Esophagus mucosa (tissue), 1 donor: ENCODE results near the gene ST6GALNAC6. TPM values are rescaled to one million over a fixed set of nuclear protein-coding genes. Genes with fewer than 3 reads are reported as not detected.
"Not testable (repeated sequence)": the region's sequence is repeated elsewhere in the genome, so short reads cannot be mapped to it uniquely, and the experiment has no call there.

Experiments used
- ATAC-seq: fragments of 200-7000 bp; cut with Tn5 transposase; one replicate; pipeline ENCODE4 v1.9.1; 2020
- total RNA-seq: library from RNA; stranded (reverse); gene quantifications from one replicate; pipeline ENCODE4 v1.2.4, GENCODE V29; 2023
- donor health status: DM: yes; HTN: yes; CAD: no.

The ST6GALNAC6 gene
- total RNA-seq, 1 donor from 2014 or later, result 13.0 TPM

DNA sequence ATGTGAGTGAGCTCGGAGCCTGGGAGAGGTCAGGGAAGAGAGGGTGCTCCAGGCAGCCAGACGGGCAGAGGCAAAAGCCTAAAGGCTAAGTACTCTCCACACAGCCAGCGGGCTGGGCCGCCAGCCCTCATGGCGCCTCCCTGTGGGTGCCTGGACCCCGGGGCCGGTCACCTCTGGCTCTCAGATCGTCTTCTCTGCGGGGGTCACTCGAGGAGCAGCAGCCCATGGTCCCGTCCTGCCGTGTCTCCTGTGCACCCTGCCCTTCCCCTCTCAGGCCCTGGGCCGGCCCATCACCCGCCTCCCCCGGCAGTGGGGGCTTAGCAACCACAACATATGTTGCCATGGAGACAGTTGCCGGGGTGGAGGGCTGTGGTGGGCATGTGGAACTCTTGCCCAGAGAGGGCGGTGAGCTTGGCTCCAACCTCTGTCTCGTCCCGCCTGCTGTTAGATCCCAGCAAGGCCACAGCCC is 26.1 kb downstream of the ST6GALNAC6 start:
- no peak for ATAC-seq

DNA sequence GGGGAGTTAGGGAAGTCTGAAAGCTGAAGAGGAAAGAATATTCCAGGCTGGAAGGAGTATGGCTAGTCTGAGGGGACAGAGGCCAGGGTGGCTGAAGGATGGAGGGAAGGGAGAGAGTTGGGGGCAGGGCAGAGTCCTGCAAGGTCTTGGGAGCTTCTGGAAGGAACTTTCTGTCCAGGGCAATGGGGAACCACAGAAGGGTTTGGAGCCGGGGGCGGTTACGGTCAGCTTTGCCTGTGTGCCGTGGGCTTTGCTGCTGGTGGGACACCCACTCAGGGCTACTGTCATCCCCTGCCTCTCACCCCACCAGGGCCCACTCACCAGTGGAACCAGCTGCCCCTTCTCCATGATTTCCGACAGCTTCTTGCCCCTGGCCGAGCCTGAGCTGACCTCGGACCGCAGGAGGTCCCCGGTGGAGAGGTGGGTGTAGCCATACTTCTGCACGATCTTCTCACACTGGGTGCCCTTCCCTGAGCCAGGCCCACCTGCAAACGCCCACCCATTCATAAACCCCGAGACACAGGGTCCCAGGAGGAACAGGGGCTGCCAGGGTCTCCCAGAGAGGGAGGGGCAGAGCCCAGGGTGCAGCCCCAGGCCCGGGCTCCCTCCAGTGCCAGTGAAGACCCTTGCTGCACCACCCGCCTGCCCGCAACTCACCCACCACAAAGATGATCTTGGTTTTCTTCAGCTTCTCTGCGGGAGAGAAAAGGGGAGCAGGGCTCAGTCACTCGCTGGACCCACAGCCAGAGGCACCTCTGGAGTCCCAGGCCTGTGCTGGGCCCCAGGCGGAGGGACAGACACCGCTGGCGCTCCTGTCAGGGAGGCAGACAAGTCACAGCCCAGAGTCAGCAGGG is 26.8 kb downstream of the ST6GALNAC6 start:
- no peak for ATAC-seq

DNA sequence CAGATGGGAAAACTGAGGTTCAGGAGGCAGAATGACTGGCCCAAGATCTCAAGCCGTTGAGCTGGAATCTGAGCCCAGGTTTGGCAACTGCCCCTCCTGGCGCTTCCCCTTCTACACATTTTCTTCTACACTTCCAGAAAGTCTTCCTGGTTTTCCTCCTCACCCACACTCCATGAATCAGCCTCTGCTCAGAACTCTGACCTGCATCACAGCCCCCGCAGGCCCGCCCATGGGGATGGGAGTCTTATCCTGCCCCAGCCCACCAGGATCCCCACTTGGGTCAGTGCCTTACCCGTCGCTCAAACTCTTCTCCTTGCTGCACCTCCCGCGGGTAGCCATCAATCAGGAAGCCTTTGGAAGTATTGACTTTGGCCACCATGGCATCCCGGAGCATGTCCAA is 27.9 kb downstream of the ST6GALNAC6 start:
- no peak for ATAC-seq

DNA sequence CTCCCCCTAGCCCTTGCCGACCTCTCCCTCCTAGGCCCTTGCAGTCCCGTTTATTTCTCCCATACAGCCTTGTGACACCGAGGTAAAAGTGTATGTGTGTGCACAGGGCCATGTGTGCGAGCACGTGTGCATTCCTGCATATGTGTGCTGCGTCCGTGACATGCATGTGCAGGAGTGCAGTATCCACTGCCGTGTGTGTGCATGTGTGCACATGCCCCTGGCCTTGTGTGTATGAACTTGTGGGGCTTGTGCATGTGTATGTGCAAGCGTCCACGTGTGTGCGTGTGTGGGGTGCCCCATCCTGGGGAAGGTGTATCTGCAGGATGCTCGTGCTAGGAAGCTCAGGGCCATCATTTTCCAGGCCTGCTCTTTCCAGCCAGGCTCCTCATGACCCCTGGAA is 28.5 kb downstream of the ST6GALNAC6 start:
- no peak for ATAC-seq

DNA sequence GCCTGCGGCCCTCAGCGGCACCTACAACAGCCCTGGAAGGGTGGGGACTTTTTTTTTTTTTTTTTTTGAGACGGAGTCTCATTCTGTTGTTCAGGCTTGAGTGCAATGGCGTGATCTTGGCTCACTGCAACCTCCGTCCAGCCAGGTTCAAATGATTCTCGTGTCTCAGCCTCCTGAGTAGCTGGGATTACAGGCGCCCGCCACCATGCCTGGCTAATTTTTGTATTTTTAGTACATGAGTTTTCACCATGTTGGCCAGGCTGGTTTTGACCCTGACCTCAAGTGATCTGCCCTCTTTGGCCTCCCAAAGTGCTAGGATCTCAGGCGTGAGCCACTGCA is 29.3 kb downstream of the ST6GALNAC6 start:
- not testable (repeated sequence) for ATAC-seq

DNA sequence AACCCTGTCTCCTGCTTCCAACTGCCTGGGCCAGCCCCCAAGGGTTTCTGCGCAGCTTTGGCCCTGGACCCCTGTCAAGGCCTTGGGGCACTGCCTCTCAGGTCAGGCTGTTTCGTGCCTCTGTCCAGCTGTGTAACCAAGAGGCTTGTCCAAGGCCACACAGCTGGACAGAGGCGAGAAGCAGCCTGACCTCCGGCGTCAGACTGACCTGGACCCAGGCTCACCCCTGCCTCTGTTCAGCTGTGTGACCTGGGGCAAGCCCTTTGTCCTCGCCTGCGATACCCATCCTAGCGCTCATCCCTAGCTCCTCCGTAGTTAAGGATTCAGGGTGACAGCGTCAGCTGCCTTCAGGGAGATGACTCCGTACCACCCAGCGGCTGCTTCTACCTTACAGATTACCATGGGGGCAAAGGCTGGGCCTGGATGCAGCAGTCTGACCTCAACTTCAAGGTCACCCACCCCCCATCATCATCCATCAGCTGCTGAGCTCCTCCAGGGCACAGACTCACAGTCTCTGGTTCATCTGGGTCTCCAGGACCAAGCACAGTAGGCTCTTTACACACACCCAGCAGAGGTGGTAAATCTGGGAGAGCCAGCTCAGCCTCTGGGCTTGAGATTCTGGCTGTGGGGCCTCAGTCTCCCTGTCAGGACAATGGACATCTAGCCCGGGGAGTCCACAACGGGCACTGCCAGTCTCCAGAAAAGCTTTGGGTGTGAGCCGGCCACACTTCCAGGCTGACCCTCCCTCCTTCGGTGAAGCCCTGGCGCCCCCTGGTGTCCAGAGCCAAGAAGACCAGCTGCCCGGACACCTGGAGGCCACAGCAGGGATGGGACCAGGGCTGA is 29.9 kb downstream of the ST6GALNAC6 start:
- ATAC-seq, result peak; percentile 72

DNA sequence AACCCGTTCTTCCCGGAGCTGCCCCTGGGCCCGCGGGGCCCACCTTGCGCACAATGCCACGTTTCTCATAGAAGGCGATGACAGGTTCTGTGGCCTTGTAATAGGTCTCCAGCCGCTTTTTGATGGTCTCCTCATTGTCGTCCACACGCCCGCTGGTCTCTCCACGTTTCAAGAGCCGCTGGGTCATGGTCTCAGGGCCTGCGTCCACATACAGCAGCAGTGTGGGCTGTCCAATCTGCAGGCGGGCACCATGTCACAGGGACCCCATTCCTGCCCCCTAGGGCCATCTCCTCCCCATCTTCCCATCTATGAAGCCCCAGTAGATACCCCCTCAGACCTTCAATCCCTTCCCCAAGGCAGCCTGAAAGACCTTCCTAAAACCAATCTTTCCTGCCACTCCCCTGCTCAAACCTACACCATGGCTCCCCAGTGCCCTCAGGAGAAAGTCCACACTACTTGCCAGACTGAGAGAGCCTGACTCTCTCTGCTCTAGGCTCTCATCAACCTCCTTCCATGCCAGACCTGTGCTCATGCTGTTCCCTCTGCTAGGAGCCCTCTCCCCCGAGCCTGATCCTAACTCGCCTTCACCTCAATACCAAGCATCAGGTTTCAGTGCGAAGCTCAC is 31.0 kb downstream of the ST6GALNAC6 start:
- no peak for ATAC-seq

DNA sequence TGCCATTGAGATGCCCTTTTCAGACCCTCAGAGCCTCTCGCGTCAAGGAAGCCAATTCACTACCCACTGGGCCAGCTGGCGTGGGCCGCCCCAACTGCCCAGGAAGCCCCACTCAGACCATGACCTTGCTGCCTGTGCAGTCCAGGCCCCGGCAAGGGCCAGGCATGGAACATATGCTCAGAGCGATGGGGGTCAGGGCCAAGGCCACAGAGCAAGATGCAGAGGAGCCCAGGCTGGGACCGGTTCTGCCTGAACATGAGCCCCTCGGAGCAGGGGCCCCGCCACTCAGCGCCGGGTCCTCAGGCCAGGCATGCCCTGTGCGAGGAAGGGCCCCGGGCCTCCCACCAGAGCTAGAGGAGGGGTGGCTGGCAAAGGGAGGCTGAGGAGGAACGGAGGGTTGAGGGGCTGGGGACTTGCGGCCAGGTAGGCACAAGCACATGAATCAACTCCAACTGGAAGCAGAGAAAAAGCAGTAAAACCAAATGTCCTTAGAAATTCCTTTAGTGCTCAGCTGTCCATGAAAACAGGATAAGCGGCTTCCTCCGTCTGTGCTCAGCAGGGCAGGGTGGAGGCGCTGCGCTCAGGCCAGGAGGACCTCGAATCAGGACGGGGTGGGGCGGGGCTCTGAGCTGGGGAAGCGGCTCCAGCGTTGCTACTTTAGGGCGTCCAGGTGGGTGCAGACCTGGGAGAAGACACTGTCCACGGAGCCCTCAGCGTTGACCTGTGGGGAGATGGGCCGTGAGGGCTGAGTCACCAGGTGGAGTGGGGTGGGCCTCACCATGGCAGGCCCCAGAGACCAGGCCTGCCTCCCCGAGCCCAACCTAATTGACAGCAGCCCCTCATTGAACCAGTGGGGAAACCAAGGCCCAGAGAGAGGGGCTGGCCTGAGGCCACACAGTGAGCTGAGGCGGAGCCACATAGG is 31.8 kb downstream of the ST6GALNAC6 start:
- peak; percentile 7 for ATAC-seq

DNA sequence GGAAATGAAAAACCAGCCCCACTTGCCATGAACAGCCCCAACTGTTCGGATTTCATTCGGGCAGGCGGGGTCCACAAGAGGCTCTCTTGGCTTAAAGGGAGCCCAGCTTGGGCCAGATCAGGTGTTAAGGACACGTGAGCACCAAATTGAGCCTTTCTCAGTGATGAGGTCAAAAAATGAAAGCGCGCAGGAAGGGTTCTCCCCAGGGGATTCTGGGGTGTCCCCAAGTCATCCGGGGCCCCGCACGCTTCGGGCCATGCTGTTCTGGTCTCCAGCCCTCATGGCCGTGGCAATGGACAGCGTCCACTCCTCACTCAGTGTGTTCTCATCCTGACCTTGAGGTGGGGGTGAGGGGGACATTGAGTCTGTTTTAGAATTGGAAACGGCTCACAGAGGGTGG is 32.9 kb downstream of the ST6GALNAC6 start:
- ATAC-seq, result no peak

DNA sequence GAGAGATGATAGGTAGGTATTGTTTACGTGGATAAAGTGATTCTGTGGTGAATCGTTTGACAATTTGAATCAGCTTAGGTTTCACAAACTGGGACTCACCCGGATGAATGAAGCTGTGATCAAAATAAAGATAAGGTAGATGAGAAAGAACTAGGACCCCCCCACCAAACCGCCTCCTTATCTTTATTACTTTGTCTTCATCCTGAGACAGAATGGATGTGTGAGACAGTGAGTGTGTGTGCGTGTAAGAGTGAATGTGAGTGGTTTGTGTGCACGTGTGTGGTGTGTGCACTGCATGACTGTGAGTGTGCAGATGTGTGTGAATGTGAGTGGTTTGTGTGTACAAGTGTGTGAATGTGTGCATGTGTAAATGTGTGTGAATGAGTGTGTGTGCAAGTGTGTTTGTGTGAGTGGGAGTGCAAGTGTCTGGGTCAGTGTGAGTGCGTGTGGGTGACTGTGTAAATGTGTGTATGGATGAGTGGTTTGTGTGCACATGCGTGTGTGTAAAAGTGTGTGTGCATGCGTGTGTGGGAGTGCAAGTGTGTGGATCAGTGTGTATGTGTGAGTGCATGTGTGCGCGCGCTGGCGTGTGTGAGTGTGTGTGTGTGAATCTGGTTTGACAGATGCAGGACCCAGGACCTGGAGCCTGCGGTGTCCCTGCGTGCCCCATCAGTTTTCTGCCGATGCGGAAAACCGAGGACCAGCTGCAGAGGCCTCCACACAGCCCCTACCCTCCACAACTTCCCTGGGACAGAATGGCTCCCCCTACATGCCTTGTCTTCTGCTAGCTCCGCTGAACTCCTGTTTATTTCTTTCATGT is 33.5 kb downstream of the ST6GALNAC6 start:
- no peak for ATAC-seq

DNA sequence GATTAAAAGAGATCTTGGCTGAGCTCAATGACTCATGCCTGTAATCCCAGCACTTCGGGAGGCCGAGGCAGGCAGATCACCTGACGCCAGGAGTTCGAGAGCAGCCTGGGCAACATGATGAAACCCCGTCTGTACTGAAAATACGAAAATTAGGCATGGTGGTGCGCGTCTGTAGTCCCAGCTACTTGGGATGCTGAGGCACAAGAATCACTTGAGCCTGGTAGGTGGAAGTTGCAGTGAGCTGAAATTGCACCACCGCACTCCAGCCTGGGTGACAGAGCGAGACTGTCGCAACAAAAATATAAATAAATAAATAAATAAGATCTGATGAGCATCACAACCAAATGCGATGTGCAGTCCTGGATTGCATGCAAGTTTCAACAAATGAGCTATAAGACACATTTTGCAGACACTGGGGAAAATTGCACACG is 36.2 kb downstream of the ST6GALNAC6 start:
- no peak for ATAC-seq

DNA sequence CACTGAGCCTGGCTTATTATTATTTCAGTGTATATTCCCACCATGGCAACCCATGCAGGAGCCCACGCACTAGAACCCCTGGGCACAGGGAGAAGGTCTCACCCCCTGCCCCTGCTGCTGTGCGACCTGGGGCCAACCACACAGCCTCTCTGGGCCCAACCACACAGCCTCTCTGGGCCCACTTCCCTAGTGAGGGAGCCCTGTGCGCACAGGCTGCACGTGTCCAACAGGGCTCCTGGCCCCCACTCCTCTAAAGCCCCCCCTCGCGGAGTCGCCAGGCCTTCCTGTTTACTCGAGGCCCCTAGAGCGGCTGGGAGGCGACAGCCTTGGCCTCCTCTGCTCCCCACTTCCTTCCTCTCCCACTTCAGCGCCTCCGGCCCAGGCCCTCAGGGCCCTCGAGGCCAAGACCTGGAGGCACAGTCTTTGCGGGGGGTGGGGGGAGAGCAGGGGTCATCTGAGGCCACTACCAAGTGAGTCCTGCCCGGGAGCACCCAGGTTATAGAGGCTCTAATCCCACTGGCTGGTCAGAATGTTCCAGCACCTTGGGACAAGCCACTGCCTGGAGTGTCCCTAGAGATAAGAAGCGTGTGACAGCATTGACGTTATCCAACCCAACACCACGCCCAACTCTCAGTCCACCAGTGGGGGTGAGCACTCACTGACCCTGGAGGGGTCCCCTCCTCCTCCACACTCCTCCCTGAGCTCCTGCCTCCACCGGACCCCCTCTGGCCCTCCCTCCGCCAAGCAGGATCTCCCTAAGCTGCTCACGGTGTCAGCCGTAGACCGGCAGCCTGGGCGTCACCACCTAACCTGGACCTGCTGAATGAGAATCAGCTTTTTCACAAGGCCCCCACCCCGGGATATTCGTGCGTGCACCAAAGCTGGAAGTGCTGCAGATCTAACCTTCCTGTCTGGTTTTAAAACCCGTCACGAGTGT is 37.1 kb downstream of the ST6GALNAC6 start:
- ATAC-seq, result peak; percentile 69

DNA sequence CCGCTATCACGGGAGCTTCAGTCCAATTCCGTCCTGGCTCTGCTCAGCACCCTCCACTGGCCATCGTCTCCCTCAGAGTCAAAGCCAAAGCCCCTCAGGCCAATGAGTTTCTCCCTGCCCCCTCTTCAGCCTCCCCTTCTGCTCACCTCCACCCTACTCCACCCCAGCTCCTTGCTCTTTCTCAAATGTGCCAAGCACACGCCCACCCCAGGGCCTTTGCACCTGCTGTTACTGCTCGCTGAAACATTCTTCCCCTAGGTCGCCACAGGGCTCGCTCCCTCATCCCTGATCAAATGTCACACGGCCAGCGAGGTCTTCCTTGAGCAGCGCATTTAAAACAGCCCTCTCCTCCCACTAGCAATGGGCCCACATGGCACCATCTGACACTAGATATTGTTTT is 38.6 kb downstream of the ST6GALNAC6 start:
- ATAC-seq, result no peak

DNA sequence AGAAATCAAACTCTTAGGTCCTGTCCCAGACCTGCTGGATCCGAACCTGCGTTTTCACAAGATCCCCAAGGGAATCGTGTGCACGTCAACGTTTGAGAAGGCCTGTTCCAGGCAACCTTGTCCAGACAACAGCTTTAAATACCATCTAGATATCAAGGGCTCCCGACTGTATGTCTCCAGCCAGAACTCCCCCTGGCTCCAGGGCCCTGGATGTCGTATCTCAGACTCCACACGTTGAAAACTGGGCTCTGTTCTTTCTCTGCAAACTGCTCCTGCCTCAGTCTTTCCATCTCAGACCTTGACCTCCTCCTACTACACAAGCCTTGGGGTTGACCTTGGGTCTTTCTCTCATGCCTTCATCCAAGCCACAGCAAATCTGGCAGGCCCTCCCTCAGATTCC is 39.1 kb downstream of the ST6GALNAC6 start:
- ATAC-seq, result no peak

DNA sequence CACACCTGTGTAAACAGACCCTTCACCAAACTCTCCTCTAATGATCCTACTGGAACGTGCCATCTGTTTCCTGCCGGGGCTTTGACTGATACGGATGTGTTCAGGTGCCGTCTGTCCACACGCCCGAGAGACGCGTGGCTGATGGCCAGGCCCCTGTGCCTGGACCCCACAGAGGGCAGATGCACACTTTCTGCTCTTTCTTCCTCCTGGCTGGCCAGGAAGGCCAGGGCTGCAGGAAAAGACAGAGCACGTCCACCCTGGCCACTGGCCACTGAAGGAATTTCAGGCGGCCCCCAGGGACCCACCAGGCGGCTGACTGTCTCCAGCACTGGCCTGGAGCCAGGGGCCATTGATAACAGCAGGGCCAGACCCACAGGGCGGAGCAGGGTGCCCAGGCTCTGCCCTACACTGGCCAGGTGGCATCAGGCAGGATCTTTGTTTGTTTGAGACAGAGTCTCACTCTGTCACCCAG is 41.3 kb downstream of the ST6GALNAC6 start:
- ATAC-seq, result peak; percentile 6

DNA sequence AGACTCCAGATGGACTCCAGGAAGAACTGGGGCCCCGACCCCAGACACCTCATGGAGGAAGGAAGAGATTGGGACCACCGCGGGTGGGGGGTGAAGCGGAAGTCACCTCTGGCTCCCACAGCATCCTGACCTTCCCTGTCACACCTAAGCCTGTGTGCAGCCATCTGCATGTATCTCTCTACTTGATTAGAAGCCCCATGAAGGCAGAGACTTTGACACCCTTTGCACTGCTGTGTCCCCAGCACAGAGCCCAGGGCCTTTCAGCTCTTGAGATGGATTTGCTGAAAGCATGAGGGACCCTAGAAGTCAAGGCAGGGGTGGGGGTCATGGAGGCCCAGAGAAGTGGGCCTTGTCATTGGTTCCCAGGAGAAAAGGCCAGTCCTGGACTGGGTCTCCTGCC is 42.1 kb downstream of the ST6GALNAC6 start:
- no peak for ATAC-seq

DNA sequence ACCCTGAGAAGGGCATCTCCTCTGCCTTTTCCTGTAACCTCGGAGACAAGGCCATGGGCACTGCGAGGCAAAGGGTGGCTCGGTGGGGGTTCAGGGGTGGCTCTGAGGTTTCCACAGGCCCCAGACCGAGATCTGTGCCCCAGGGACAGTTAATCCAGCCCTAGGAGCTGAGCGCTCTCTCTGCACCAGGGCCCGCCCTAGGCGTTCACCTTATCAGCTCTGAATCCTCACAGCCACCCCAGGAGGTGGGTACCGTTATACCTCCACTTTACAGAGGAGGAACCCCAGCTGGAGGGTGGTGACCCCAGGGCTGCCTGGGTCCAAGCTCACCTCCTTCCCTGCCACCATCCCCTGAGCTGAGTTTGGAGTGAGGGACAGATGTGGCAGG is 42.7 kb downstream of the ST6GALNAC6 start:
- ATAC-seq, result no peak

DNA sequence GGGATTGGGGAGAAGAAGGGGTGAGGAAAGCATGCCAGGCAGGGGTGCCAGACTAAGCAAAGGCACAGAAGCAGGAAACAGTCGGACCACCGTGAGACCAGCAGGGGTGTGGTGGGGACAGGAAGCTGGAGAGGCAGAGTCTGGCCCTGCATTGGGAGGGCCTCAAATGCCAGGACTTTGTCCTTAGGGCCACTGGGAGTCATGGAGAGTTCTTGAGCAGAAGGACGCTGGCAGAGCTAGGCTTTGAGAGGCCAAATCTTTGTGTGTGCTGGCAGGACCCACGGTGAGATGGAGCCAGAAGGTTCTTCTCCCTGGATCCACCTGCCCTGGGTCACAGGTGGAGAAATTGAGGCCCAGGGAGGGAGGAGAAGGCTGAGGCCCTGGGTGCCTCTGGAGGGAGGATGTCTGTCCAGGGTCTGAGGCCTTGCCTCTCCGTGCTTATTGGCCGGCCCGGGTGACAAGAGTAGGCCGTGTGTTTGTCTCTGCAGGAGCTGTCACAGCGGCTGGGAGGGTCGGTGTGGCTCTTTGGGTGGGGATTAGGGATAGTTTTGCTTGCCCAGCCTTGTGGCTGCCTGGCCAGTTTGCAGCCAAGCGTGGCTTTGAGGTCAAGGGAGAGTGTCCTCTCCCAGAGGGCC is 43.2 kb downstream of the ST6GALNAC6 start:
- ATAC-seq, result no peak

DNA sequence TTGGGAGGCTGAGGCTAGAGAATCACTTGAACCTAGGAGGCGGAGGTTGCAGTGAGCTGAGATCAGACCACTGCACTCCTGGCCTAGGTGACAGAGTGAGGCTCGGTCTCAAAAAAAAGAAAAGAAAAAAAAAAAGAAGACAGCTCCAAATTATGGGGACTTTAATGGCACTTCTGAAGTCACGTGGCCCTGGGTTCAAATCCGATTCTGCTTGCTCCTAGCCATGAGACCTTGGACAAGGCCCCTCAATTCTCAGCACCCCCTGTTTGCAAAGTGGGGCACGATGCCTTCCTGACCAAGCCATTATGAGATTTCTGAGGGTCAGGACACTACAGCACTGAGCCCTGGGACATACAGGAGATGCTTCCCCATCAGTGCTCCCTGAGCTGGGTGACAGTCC is 43.9 kb downstream of the ST6GALNAC6 start:
- ATAC-seq, result no peak
